Stimulated activated CD4-positive, alpha-beta T cell treated with anti-CD3 and anti-CD28 coated beads, Interleukin-4, amount 100 ng/mL, for 48 hours (primary cell): ENCODE measurements around the gene SERPINA6.
"Not testable (repeated sequence)": the region's sequence is repeated elsewhere in the genome, so short reads cannot be mapped to it uniquely, and the experiment has no call there.

Source experiments
- DNase-seq, 2 donors: peaks; one replicate each; pipeline ENCODE4 v3.0.0-alpha.2; 2020; ENCODE audit warnings: low read depth in 2 of 2

Gene SERPINA6

DNA sequence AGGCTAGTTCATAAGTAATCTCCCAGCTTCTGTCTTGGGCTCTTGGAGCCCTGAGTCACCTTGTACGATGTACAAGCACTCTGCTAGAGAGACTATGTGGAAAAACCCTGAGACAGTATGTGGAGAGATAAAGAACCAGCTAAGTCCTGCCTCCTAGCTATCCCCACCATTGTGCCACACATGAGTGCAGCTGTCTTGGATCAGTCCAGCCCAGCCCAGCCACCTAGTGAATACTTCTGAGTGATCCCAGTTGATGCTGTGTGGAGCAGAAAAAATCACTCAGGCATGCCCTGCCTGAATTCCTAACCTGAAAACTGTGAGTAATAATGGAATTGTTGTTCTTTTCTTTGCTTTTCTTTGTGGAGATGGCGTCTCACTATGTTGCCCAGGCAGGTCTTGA lies 5.1 kb upstream of the SERPINA6 start:
- DNase-seq = no peak

DNA sequence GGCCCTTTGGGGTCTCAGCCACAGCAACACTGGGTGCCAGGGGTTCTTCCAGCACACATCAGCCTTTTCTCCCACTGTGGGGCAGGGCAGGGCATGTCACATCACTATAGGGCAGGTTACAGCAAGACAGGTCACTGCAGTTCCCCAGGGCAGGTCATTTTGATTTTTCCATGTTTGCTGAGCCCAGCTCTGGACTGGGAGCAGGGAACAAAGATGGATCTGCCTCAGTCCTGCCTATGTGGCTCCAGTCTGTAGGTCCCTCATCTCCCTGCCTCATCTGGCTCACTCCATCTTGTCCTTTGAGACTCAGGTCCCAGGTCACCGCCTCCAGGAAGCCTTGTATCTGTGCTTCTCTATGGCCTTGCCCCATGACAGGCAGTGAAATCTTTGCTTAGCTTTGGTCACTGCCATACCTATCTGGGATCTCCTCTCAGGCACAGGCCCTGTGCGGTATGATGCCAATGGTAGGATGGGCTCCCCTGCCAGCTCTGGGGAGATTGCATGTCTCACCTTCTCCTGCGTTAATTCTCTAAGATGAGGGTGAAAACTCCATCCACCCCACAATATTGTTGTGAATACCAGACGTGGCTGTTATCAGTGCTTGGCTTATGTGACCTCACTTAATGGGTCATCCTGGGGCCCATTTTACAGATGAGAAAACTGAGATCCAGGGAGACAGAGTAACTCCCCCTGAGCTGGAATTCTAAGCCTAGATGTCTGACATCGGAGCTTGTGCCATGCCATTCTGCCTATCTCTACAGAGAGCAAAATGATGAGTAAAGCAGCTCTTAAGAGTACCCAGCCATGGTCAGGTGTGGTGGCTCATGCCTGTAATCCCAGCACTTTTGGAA lies 1.5 kb downstream of the SERPINA6 start:
- no peak for DNase-seq

DNA sequence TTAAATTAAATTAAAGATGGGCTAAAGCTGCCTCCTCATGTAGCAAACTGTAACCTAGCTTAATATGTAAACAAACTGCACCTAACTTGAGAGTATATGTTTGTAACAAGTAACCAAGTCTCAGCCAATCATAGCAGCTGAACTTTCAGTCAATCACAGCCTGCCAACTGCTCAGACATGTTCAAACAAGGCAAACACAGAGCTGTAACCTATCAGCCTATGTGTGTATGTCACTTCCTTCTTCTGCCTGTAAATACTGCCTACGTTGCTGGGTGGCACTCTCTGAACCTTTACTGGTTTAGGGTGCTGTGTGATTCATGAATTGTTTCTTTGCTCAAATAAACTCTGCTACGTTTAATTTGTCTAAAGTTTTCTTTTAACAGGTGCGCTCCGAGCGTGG lies 2.9 kb downstream of the SERPINA6 start:
- DNase-seq = no peak

DNA sequence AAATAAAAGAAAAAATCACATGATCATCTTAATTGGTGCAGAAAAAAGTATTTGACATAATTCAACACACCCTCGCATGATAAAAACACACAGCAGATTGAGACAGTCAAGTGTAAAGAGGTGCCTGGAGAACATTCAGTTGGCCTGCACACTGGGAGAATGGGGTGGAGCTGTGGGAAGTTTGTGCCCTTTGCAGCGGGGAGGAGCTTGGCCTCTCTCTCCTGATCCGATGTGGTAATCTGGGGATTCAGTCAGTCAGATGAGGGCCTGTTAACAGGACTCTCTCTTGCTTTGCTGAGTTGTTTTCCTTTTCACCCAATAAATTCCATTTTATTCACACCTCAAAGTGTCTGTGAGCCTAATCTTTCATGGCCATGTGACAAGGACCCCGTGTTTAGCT lies 5.9 kb downstream of the SERPINA6 start:
- DNase-seq = no peak

DNA sequence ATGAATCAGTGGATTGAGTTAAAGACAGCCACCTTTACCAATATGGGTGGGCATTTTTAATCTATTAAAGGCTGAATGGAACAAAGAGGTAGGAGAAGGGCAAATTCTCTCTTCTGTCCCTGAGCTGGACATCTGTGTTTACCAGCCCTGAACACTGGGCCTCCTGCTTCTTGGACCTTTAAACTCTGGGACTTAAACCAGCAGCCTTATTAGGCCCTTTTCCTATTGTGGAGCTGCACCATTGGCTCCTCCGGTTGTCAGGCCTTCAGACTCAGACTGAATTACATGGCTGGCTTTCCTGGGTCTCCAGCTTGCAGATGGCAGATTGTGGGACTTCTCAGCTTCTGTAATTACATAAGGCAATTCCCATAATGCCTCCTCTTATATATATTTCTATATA lies 6.4 kb downstream of the SERPINA6 start:
- DNase-seq = no peak

DNA sequence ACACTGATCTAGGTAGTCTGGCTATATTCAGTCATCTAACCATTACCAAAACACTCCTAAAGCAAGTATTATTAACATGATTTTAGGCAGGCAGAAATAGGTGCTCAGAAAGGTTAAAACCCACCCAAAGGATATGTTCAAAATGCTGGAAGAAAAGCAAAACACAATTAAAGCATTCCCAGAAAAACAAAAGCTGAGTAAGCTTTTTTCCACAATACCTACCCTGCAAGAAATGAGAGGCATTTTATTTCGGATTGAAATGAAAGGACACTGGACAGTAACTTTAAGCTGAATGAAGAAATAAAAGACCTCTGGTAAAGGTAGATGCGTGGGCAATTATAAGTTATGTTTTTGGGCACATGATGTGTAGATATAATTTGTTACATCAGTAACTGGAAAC lies 8.2 kb downstream of the SERPINA6 start:
- DNase-seq = no peak

DNA sequence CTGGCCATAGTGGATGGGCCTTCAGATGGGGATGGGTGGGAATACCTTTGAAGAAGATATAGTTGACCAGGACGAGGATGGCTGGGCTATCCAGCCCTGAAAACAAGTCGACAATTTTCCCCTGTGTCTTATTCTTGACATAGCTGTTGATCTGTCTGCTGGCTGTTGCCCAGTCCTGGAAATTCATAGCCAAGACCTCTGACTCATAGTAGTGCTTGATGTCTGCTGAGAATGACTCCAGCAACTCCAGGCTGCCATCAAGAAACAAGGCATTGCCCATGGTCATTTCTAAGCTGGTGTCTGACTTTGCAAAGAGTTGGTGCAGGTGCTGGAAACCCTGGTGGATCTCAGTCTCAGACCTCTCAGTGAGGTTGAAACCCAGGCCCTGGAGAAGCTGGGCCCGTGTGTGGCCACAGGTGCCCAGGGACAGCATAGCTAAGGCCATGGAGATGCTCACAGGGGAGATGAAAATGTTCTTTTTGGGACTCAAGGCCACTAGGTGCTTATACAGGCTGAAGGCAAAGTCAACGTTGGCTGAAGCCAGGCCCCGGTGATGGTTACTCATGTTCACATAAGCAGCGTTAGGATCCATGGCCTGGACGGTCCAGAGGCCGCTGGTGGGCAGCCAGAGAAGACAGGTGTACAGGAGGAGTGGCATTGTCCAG lies 9.0 kb downstream of the SERPINA6 start:
- DNase-seq = no peak

DNA sequence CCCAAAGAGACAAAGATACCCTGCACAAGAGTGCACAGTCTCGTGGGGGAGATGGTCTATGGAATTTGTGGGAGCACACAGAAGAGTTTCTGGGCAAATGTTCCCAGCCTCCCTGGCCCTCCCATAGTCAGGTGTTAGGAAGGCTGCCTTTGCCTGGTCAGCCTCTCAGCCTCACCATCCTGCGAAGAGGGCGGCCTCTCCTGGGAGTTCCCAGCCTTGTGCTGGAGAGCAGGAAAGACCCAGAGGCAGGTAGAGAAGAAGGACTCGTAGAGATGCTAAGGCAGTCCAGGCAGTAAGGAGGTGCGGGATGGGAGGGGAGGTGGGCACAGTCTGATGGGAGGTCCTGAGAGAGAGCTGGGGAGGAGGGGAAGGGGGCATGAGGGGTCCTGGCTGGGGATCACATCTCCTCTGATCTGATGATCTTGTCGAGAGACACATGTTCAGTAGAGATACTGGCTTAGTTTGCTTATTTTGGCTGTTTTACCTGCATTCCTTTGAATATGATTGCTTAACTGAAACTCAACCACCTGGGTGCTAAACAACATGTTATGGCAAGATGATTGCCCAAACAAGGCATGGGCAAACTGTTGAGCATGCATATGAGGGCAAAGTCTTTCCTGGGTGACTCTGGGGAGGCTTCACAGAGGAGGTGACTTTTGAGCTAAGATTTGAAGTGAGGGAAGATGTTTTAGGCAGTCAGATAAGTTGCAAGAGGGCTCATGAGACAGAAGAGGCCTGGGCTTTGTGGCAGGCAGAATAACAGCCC lies 10.5 kb downstream of the SERPINA6 start:
- DNase-seq = no peak

DNA sequence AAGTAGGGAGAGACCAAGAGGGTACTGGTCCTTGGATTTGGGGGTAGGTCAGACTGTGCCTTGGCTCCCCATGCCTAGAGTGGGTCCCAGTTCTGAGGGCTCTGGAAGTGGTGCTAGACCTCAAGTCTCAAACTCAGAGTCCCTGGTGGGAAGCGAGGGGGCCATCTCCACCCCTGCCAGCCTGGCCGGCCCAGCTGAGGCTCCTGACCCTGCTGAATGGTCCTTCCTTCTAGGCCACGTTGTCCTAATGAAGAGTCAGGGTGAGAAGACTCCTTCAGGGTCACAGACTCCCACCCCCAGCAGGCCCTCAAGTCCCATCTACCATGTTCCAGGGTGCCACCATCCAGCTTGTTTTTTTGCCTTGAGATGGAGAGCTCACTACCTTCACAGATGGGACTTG lies 12.9 kb downstream of the SERPINA6 start:
- no peak for DNase-seq

DNA sequence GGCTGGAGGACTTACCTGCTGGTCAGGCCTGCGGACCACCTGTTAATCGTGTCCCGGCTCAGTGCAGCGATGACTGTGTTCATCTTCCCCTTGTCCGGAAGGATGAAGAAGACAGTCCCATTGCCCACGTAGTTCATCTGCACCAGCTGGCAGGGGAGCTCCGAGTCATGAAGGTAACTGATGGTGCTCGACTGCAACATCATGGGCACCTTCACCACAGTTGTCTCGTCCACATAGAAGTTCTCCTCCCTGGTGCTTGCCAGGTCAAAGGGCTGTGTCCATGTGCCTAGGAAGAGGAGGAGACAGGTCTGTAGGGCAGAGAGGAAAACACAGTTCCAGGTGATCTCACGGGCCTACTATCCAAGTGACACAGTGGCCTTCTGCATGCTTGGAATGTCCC lies 13.4 kb downstream of the SERPINA6 start:
- no peak for DNase-seq

DNA sequence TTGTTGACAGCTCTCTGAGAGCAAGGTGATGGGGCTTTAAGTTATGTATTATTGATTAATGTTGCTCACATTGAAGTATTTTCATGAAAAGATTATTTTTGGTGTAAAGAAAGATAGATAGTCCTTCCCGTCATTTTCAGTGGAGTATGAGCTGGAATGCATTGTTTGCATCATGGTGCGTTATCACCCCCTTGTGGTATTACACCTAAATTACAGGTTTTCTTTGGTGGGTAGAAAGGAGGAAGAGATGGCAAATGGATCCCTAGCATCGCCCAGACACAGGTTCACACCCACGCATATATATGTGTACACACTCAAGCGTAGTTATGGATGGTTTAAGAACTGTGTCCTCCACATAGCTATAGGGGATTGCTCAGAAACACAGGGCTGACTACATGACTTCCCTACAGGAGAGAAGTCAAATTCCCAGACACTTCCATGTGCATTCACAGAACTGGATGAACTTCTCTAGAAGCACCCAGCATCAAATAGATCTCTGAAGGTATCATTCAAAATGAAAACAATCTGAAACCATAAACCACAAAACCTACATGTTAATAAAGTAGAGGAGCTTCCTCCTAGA lies 15.6 kb downstream of the SERPINA6 start:
- DNase-seq = no peak

DNA sequence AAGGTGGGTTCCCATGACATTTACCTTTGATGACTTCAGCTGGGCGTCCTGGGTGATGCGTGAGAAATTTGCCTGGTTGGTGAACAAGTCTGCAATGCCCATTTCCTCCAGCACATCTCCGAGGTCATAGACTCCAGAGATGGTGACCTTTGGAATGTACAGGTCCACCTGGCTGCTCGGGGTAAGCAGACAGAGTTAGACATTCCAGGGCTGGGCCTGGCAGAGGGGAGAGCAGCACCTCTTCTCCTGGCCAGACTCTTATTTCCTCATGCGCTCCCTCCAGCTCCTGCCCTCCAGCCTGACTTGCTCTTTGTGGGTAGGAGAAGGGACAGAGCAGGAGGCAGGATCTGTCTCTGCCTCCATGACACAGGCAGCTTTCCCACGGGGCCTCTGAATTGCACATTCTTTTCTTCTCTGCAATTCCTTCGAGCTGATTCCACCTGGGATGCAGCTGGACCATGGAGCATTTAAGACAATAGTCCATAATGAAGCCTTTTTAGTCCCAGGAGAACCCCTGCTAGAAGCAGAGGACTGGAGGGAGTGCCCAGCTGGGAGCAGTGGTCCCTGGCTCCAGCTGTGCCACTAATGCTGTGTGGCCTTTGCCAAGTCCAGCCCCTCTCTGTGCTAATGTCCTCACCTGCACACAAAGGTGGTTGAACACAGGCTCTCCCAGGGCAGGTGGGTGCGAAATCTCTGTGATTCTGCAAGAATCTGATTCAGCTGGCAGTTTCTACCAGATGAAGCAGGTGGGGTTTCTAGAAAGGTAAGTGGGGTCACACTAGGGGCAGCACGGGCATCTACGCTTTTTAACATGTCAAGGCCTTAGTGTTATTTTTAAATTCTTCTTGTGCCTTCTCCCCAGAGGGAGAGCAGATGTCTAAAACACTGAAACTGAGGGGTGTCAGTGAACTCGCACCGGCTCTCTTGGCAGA lies 16.8 kb downstream of the SERPINA6 start:
- DNase-seq = no peak

DNA sequence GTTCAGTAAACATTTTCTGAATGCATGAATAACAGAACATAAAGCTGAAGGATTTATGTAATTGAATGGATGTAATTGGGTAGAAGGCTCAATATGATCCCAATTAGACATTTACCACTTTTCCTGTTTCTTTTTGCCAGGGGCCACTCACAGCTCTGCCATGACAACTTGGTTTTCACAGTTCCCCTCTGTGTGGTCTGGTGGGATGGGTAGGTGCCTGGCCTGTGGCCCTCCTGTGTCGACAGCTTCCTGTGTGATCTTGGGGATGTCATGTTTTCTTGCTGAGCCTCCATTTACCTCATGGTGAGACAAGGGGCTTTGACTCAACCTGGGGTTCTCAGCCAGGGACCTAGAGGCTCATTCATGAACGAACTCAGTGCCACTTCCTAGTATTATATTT lies 17.5 kb downstream of the SERPINA6 start:
- DNase-seq = no peak

DNA sequence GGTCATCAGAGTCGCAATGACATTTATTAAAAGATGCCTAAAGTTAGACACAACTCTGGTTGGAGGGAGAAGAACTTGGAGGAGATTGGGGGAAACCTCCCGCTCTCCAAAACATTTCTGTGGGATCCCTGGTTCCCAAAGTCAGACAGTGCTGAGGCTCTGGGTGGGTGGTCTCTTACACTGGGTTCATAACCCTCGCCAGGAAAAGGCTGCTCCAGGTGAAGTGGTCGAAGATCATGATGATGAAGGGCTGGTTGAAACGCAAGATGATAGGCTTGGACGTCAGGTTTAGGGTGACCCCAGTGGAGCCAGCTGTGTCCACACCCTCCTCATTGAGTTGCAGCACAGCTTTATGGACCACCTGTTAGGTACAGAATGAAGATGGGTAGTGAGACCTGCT lies 18.9 kb downstream of the SERPINA6 start:
- DNase-seq = no peak

DNA sequence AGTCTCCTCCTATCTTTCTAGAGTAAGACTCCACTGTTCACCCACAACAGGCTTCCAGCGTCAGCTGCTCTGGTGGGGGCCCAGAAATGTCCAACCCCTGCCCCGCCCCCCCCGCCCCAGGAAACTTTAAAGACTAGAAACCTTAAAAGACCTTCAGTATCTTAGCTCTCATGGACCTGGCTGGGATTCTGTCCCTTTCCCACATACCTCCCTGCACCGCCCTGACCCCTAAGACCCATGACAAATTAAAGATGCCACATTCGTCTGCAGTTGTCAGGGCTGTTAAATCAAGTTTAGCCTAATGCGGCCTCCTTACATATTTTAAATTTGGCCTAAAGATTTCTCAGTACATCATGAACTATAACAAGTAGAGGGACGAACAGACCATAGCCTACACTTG lies 20.0 kb downstream of the SERPINA6 start:
- no peak for DNase-seq

DNA sequence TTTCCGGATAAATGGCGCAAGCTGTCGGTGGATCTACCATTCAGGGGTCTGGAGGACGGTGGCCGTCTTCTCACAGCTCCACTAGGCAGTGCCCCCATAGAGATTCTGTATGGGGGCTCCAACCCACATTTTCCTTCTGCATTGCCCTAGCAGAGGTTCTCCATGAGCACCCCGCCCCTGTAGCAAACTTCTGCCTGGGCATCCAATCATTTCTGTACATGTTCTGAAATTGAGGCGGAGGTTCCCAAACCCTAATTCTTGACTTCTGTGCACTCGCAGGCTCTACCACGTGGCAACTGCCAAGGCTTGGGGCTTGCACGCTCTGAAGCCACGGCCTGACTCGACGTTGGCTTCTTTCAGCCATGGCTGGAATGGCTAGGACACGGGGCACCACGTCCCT lies 25.0 kb downstream of the SERPINA6 start:
- DNase-seq = no peak

DNA sequence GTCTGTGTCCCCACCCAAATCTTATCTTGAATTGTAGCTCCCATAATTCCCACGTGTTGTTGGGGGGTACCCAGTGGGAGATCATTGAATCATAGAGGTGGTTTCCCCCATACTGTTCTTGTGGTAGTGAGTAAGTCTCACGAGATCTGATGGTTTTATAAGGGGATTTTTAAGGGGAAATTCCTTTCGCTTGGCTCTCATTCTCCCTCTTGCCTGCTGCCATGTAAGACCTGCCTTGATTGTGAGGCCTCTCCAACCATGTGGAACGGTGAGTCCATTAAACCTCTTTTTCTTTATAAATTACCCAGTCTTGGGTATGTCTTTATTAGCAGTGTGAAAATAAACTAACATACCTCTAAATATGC lies 27.0 kb downstream of the SERPINA6 start:
- not testable (repeated sequence) for DNase-seq

DNA sequence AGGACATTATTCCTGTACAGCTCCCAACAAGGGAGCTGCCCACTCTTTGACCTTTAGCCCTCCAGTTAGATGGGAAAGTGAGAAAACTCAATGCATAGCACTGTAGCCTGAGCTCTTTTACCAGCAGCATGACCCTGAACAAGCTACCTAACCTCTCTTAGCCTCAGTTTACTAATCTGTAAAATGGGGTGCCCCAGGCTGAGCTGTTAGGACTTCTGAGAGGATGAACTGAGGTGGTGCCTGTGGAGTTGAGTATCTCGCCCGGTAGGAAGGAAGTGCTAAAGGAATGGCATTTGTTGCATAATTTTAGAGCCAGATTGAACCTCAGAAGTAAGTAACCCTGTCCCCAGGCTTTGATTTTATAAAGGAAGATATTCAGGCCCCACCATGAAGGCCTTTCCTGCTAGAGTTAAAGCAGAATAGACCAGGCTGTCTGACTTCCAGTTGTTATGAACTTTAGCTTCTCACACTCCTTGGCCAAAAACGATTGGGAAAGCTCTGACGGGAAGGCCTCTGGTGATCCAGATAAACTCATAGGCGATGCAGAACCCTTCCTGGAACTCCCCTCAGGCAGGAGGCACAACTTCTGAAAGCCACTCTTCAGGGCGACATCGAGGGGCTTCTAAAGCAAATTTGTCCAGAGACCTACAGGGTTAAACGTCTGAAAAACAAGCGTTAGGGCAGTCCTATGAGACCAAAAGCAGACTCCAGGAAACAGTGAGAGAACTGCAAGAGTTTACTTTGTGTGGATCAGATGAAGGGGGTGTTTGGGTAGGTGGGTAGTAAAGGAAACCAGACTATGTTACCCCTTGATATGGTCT lies 27.6 kb downstream of the SERPINA6 start:
- DNase-seq = no peak

DNA sequence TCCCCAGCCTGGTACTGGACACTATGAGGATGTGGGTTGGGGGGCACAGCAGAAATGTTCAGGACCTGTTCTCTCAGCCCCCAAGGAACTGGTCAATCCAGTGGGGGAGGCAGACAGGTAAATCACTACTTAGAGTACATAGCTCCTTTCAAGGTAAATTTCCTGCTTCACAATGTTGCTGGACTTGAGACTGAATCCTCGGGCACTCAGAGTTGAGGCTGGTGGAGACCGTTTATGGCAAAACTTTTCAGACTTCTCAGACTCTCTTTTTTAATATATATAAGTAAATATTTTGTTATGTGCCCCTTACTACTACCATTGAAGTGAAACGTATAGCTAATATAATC lies 29.6 kb downstream of the SERPINA6 start:
- DNase-seq = no peak

DNA sequence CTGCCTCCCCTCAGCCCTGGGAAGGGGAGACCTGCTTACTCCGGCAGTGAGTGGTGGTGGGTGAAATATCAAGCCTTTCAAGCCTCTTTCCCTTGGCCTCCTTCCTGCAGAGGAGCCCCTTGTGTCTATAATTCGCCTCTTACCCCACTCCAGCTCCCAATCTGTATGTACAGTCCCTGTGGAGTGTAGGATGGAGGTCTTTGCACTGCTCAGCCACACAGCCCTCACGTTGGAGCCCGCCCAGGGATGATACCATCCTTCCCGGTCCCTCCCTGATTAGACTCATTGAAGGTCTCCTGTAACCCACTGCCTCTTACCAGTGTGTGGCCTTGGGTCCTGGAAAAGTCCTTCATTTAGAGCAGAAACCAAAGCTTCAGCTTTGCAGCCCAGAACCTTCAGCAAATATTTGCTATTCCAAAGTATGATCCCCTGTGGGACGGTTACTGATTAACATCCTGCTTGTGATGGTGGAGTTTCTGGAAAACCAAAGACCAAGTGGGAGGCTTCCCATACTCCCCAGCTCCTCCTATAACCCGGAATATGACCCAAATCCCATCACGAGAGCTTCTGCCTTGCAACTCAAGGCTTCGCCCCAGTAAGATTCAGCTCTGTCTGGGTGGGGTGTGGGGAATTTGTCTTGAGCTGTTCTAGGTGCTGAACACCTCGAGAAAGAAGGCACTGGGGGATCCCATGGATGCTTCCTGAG lies 30.1 kb downstream of the SERPINA6 start, which contains the start of gene SERPINA10:
SERPINA10 (minus strand) TSS at position 397 of the 706 bp plus-strand sequence. CDS start 2,675 bp downstream, outside the sequence.
- no peak for DNase-seq
